Measurements from ENCODE around the gene PRH2. TPM values are rescaled to one million over a fixed set of nuclear protein-coding genes. Genes with fewer than 3 reads are reported as not detected.

Gene PRH2
- total and polyA plus RNA-seq, 2 of the 4 experiments (the other 2 are of a cell fraction) = 0.34 TPM; not detected in 1

DNA sequence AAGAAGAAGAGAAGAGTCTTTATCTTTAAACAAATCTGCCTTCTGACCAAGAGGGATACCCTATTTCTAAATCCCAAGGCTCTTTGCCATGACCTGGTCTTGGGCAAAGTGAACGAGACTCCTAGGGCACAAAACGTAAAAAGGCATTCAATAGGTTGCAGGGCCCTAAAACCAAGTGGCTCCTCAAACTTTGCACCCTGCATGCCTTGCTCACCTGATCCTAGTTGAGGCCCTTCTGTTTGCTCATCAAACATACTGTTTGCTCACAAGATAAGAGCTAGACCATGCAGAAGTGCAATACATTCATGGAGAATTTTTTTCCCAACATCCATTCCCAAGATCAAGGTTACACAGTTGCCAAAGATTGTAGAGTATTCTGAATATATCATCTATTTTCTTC, 37.1 kb upstream of the PRH2 start:
- H3K4me1 ChIP-seq (ENCODE audit: control insufficient read depth, insufficient read depth, low read length) = no peaks in the 10 kb centered on the region
- no peaks in the 10 kb centered on the region for H4K20me1 ChIP-seq (ENCODE audit: insufficient read depth, low read length)
- no peak overlapping the region for H2BK20ac ChIP-seq (ENCODE audit: low read depth, low read length)
- no peak overlapping the region for H3K23ac ChIP-seq (ENCODE audit: low read depth, low read length)
- no TSS peak for BruUV-seq (replicated peaks)
- DNase-seq (no peak), ATAC-seq (ENCODE audit: low read depth) (no peak)
- no peaks in the 10 kb centered on the region for H3K9me3 ChIP-seq (ENCODE audit: control insufficient read depth, insufficient read depth, low read length)
- H3K9ac ChIP-seq (ENCODE audit: low read depth, low read length) = no peak overlapping the region
- dilution Hi-C loops (cut with HindIII; ENCODE audit: low sequenced_read_pairs, unreplicated experiment) = no loop called here
- intact Hi-C loops (cut with micrococcal nuclease) = no loop called here
- no peak overlapping the region for H3K14ac ChIP-seq (replicated peaks; ENCODE audit: low read depth, low read length)
- WGBS, 2 experiments (ENCODE audit: extremely low coverage in 2 of 2, insufficient read length in 1 of 2) = no CpG with 5 or more reads among the region's 2 CpGs
- H2BK5ac ChIP-seq (ENCODE audit: low read depth, low read length, poor library complexity, severe bottlenecking) = no peak overlapping the region
- ChIA-PET CTCF (interaction anchor here (1.5 kb wide), 1 partner anchor 16 kb away, joined by 3 read pairs; no protein-coding TSS in a partner anchor), POLR2A (ENCODE audit: unreplicated experiment) (no interaction called here)
- no peaks in the 10 kb centered on the region for H3K79me1 ChIP-seq (ENCODE audit: low read depth in 1 of 2, low read length in 2 of 2)
- H3K4me2 ChIP-seq (ENCODE audit: low read depth, low read length) = no peak overlapping the region
- no peak overlapping the region for H3K27ac ChIP-seq (ENCODE audit: insufficient read depth, low read length)
- no peak overlapping the region for H2BK120ac ChIP-seq (ENCODE audit: low read depth, low read length)
- no peak overlapping the region for H3K18ac ChIP-seq (ENCODE audit: low read depth, low read length)
- H3K27me3 ChIP-seq (ENCODE audit: control insufficient read depth, insufficient read depth, low read length) = no peaks in the 10 kb centered on the region
- no peaks in the 10 kb centered on the region for H3K36me3 ChIP-seq (ENCODE audit: control insufficient read depth, insufficient read depth, low read length)
- H2AK9ac ChIP-seq (replicated peaks; ENCODE audit: low read depth, low read length, poor library complexity) = no peak overlapping the region
- H3K4ac ChIP-seq (ENCODE audit: low read depth, low read length) = no peak overlapping the region
- H4K91ac ChIP-seq (ENCODE audit: insufficient read depth, low read depth, low read length) = no peak overlapping the region
- no peak overlapping the region for H2AK5ac ChIP-seq (ENCODE audit: low read depth, low read length)
- no peak overlapping the region for H3K56ac ChIP-seq (ENCODE audit: extremely low read depth, insufficient read depth, low read length)
- H2AFZ ChIP-seq (replicated peaks; ENCODE audit: low read length, poor library complexity) = no peak overlapping the region
- no peak overlapping the region for H2BK15ac ChIP-seq (ENCODE audit: low read depth, low read length)
- H4K8ac ChIP-seq (ENCODE audit: low read depth in 2 of 2, low read length in 2 of 2) = no peak overlapping the region
- no peak overlapping the region for H4K5ac ChIP-seq (ENCODE audit: low read depth, low read length)
- TF ChIP-seq MAFK (IDR thresholded peaks at IDR 0.05; ENCODE audit: low read depth, low read length) (no peak), FOS (IDR thresholded peaks at IDR 0.05; ENCODE audit: low read depth, low read length) (no peak), SMC3 (IDR thresholded peaks at IDR 0.05; ENCODE audit: low read depth, low read length) (no peak), CEBPB (IDR thresholded peaks at IDR 0.05; ENCODE audit: low read depth, low read length) (no peak), RFX5 (IDR thresholded peaks at IDR 0.05; ENCODE audit: low read depth, low read length) (no peak), RAD21 (IDR thresholded peaks at IDR 0.05; ENCODE audit: low read length) (no peak), RCOR1 (IDR thresholded peaks at IDR 0.05; ENCODE audit: insufficient replicate concordance, low read length) (no peak), NFE2L2 (IDR thresholded peaks at IDR 0.05; ENCODE audit: low read depth, low read length) (no peak), CHD1 (IDR thresholded peaks at IDR 0.05; ENCODE audit: low read depth, low read length) (no peak)
- TF ChIP-seq, protein P1, sequence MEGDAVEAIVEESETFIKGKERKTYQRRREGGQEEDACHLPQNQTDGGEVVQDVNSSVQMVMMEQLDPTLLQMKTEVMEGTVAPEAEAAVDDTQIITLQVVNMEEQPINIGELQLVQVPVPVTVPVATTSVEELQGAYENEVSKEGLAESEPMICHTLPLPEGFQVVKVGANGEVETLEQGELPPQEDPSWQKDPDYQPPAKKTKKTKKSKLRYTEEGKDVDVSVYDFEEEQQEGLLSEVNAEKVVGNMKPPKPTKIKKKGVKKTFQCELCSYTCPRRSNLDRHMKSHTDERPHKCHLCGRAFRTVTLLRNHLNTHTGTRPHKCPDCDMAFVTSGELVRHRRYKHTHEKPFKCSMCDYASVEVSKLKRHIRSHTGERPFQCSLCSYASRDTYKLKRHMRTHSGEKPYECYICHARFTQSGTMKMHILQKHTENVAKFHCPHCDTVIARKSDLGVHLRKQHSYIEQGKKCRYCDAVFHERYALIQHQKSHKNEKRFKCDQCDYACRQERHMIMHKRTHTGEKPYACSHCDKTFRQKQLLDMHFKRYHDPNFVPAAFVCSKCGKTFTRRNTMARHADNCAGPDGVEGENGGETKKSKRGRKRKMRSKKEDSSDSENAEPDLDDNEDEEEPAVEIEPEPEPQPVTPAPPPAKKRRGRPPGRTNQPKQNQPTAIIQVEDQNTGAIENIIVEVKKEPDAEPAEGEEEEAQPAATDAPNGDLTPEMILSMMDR (conservative IDR thresholded peaks at IDR 0.05; ENCODE audit: low read depth, low read length) = no peak
- in situ Hi-C loops (cut with MboI; ENCODE audit: low sequenced_read_pairs) = no loop called here
- peaks cover 3% of the 10 kb centered on the region; the same call in 1 of the 2 replicates for H3K9me1 ChIP-seq (ENCODE audit: insufficient read depth, low read length)
- H3K4me3 ChIP-seq (ENCODE audit: insufficient read depth, low read depth, low read length) = no peak overlapping the region
